Measurements from ENCODE around the gene SUPT6H. TPM values are rescaled to one million over a fixed set of nuclear protein-coding genes. Genes with fewer than 3 reads are reported as not detected.

SUPT6H gene
- total and polyA plus RNA-seq, 2 experiments from 2014 or later = 32.6 to 50.8 TPM

DNA sequence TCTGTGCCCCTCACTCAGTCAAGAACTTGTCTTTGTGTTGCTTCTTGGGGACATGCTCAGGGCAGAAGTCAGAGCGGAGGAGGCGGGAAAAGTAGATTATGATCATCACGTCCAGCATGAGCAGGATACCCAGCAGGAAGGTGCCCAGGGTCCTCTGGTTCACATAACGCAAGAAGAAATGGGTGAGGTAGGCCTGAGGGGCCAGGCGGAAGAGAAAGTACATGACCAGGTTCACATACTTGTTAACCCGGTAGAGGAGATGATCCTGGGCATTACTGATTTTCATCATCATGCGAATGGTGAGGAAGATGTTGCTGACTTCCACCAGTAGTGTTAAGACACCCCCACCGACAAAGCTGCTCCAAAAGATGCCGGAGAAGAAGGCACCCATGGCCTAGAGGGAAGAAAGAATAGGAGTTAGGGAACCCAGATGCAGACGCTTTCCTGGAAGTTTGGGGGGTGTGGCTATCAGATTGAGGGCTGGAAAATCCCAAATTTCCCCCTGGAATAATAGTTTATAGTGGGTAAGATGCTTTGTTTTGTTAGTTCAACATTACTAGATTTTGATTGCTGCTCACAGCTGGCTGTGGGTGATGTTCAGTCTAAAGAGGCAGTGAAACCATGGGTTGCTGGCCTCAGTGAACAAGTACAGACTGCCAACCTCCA lies 62.6 kb downstream of the SUPT6H start:
- TF ChIP-seq, protein P1, sequence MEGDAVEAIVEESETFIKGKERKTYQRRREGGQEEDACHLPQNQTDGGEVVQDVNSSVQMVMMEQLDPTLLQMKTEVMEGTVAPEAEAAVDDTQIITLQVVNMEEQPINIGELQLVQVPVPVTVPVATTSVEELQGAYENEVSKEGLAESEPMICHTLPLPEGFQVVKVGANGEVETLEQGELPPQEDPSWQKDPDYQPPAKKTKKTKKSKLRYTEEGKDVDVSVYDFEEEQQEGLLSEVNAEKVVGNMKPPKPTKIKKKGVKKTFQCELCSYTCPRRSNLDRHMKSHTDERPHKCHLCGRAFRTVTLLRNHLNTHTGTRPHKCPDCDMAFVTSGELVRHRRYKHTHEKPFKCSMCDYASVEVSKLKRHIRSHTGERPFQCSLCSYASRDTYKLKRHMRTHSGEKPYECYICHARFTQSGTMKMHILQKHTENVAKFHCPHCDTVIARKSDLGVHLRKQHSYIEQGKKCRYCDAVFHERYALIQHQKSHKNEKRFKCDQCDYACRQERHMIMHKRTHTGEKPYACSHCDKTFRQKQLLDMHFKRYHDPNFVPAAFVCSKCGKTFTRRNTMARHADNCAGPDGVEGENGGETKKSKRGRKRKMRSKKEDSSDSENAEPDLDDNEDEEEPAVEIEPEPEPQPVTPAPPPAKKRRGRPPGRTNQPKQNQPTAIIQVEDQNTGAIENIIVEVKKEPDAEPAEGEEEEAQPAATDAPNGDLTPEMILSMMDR (IDR thresholded peaks at IDR 0.05; ENCODE audit: poor library complexity) = no peak
- no peak for TF ChIP-seq EZH2phosphoT487 (IDR thresholded peaks at IDR 0.05; ENCODE audit: low read depth, severe bottlenecking, unreplicated experiment)
- TF ChIP-seq EZH2 (IDR thresholded peaks at IDR 0.05; ENCODE audit: borderline replicate concordance) = no peak
- H4K20me1 ChIP-seq (ENCODE audit: insufficient read depth, poor library complexity, severe bottlenecking) = peaks cover 34% of the 10 kb centered on the region
- no peaks in the 10 kb centered on the region for H3K9me3 ChIP-seq (ENCODE audit: low read depth)
- WGBS (ENCODE audit: low lambda C conversion rate, missing lambda C conversion rate) = 80% methylated on average over 10 of the region's 10 CpGs
- peaks cover 33% of the 10 kb centered on the region for H3K79me2 ChIP-seq
- H3K4me2 ChIP-seq = peak overlapping the region; percentile 100
- no peaks in the 10 kb centered on the region for H3K27me3 ChIP-seq
- H3K9me2 ChIP-seq (replicated peaks; ENCODE audit: insufficient read depth) = no peaks in the 10 kb centered on the region
- peaks cover 32% of the 10 kb centered on the region for H3K4me1 ChIP-seq (ENCODE audit: insufficient read depth)
- H3K27ac ChIP-seq = peak overlapping the region; percentile 94
- no peak for DNase-seq (ENCODE audit: low spot score)
- no peak overlapping the region for H2AFZ ChIP-seq
- H3K36me3 ChIP-seq (replicated peaks; ENCODE audit: insufficient read depth, low read depth) = no peaks in the 10 kb centered on the region
- H3K4me3 ChIP-seq = no peak overlapping the region

DNA sequence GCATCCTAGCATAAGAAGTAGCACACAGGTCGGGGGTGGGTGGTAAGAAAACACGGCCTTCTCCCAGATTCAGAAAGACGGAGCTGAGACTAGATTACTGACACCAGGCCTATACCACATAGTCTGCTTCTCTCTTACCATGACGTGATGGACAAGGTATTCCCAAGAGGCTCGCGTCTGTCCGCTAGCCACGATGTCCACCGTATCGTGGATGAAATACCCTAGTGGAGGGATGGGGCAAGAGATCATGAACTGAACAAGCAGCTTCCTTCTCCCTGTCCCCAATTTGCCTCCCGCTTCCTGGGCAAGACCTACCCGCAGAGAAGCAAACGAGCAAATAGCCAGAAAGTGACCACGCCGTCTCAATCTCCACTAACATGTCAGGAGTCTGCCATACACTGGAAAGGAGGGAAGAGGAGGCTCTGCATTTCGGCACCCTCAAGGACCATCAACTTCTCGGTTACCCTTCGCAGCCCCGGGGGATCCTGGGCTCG lies 63.2 kb downstream of the SUPT6H start:
- Histone ChIP-seq H2AFZ (no peak overlapping the region), H3K79me2 (peaks cover 30% of the 10 kb centered on the region), H3K4me3 (peak overlapping the region; percentile 54), H3K4me2 (peak overlapping the region; percentile 100), H3K4me1 (ENCODE audit: insufficient read depth) (peaks cover 32% of the 10 kb centered on the region), H3K27me3 (no peaks in the 10 kb centered on the region), H3K27ac (peak overlapping the region; percentile 94), H3K9me3 (ENCODE audit: low read depth) (no peaks in the 10 kb centered on the region), H3K9me2 (replicated peaks; ENCODE audit: insufficient read depth) (no peaks in the 10 kb centered on the region), H3K36me3 (replicated peaks; ENCODE audit: insufficient read depth, low read depth) (no peaks in the 10 kb centered on the region), H4K20me1 (ENCODE audit: insufficient read depth, poor library complexity, severe bottlenecking) (peaks cover 33% of the 10 kb centered on the region)
- DNase-seq (ENCODE audit: low spot score) = peak; percentile 52
- TF ChIP-seq, protein P1 (IDR thresholded peaks at IDR 0.05; ENCODE audit: poor library complexity) = no peak
- no peak for TF ChIP-seq EZH2 (IDR thresholded peaks at IDR 0.05; ENCODE audit: borderline replicate concordance)
- TF ChIP-seq EZH2phosphoT487 (IDR thresholded peaks at IDR 0.05; ENCODE audit: low read depth, severe bottlenecking, unreplicated experiment) = no peak
- 13% methylated on average over 20 of the region's 20 CpGs for WGBS (ENCODE audit: low lambda C conversion rate, missing lambda C conversion rate)

DNA sequence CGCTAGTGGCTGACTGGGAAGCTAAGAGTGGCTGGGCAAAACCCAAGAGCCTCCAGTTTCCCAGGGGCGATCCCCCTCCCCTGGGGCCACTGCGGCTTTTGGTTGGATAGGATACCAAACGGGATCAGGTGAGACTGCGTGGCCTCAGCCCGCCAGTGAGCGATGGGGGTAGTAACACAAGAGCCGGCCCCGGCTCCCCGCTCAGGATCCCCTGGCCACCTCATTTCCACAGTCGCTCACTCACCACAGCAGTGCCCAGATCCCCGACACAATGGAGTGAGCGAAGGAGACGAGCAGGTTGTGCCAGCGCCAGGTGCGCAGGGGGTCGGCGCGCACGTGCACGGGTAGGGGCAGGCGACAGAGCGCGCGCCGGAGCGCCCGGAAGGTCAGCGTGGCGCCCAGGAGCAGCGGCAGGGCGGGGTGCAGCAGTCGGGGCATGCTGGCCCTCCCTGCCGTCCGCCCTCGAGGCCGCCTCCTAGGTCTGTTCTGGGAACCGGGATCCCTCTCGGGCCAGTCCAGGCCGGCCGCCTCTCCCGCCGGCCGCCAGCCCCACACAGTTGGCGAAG lies 63.7 kb downstream of the SUPT6H start:
- Histone ChIP-seq H3K27me3 (no peaks in the 10 kb centered on the region), H3K79me2 (peaks cover 24% of the 10 kb centered on the region), H3K4me1 (ENCODE audit: insufficient read depth) (peaks cover 32% of the 10 kb centered on the region), H3K9me2 (replicated peaks; ENCODE audit: insufficient read depth) (no peaks in the 10 kb centered on the region), H3K36me3 (replicated peaks; ENCODE audit: insufficient read depth, low read depth) (no peaks in the 10 kb centered on the region), H3K27ac (peak overlapping the region; percentile 94), H2AFZ (peak overlapping the region; percentile 1), H3K4me2 (peak overlapping the region; percentile 100), H4K20me1 (ENCODE audit: insufficient read depth, poor library complexity, severe bottlenecking) (peaks cover 28% of the 10 kb centered on the region), H3K4me3 (peak overlapping the region; percentile 54), H3K9me3 (ENCODE audit: low read depth) (no peaks in the 10 kb centered on the region)
- 3% methylated on average over 32 of the region's 45 CpGs for WGBS (ENCODE audit: low lambda C conversion rate, missing lambda C conversion rate)
- TF ChIP-seq EZH2 (IDR thresholded peaks at IDR 0.05; ENCODE audit: borderline replicate concordance) = no peak
- TF ChIP-seq, protein P1 (IDR thresholded peaks at IDR 0.05; ENCODE audit: poor library complexity) = no peak
- TF ChIP-seq EZH2phosphoT487 (IDR thresholded peaks at IDR 0.05; ENCODE audit: low read depth, severe bottlenecking, unreplicated experiment) = no peak
- peak; percentile 72 for DNase-seq (ENCODE audit: low spot score)

Measured in hepatocyte (in vitro differentiated cells).